Stomach (tissue), 9 donors: Measurements from ENCODE around the gene RIN1. TPM values are rescaled to one million over a fixed set of nuclear protein-coding genes. Genes with fewer than 3 reads are reported as not detected.

Experiments
- DNase-seq, 2 donors: peaks; one replicate each; pipeline versions ENCODE4 v3.0.0 to v3.0.0-alpha.2; 2013 to 2019
- H3K27ac ChIP-seq, 5 donors: fragments of 200-600 bp in 4 of 5; sonication (generic) in 4 of 5; one replicate each; pipeline ENCODE4 v1.5.1; 2013 to 2019; ENCODE audit warnings: mild to moderate bottlenecking in 1 of 5, moderate library complexity in 1 of 5
- H3K27me3 ChIP-seq, 3 donors: fragments of 200-600 bp; sonication (generic); one replicate each; pipeline ENCODE4 v1.5.1; 2017 to 2019; ENCODE audit warnings: mixed run types in 1 of 3
- H3K36me3 ChIP-seq, 4 donors: fragments of 200-600 bp; sonication (generic); 1 replicate in 3 of 4; 2 replicates in 1 of 4; pipeline ENCODE4 v1.5.1; 2016 to 2019
- H3K4me1 ChIP-seq, 4 donors: fragments of 200-600 bp; sonication (generic); one replicate each; pipeline ENCODE4 v1.5.1; 2016 to 2019
- H3K4me3 ChIP-seq, 4 donors: fragments of 200-600 bp; sonication (generic) in 3 of 4; one replicate each; pipeline ENCODE4 v1.5.1; 2016 to 2019; ENCODE audit warnings: mild to moderate bottlenecking in 1 of 4
- H3K9me3 ChIP-seq, 4 donors: fragments of 200-600 bp; sonication (generic); one replicate each; pipeline ENCODE4 v1.5.1; 2016 to 2019
- EP300 ChIP-seq: sonication (generic); formaldehyde crosslinking; IDR thresholded peaks from one replicate; pipeline ENCODE4 v1.6.1; 2017; ENCODE audit warnings: antibody characterized with exemption
- POLR2A ChIP-seq, 4 donors: fragments of 450-650 bp; IDR thresholded peaks; one replicate each; pipeline ENCODE4 v1.6.1; 2016; ENCODE audit warnings: antibody characterized with exemption in 4 of 4, control low read depth in 2 of 4, mild to moderate bottlenecking in 1 of 4, moderate library complexity in 1 of 4
- POLR2AphosphoS5 ChIP-seq, 3 donors: sonication (generic); formaldehyde crosslinking; IDR thresholded peaks; one replicate each; pipeline ENCODE4 v1.6.1; 2016; ENCODE audit warnings: antibody characterized with exemption in 3 of 3
- WGBS, 5 donors: extraction: QIAGEN DNeasy Blood & Tissue Kit in 3 of 5; methylation state at CpG; one replicate each; pipeline versions ENCODE4 v1.1.5 to v1.1.7; 2013 to 2018; 5-methylcytosine and 5-hydroxymethylcytosine counted together
- intact Hi-C: fragments of 100-400 bp; cut with DNase I; formaldehyde crosslinking; loops from one replicate; pipeline ENCODE4 v1.15.1; 2023; ENCODE audit warnings: low total_unique reads
- polyA plus RNA-seq, 3 donors: library from polyadenylated mRNA; stranded (reverse); fragments of 200-250 nt; gene quantifications; one replicate each; pipeline ENCODE4 v1.2.3, GENCODE V29; 2013
- small RNA-seq, 4 donors: library from RNA; depleted of rRNA; stranded (forward); fragments of <200 nt; gene quantifications; one replicate each; pipeline ENCODE3, GENCODE V24; 2016
- total RNA-seq, 5 donors: library from RNA; depleted of rRNA; stranded (reverse); fragments of >200 nt; gene quantifications; one replicate each; pipeline versions ENCODE4 v1.1.0 to v1.2.3, GENCODE V29; 2014 to 2016
- TF ChIP-seq, protein P1 (sequence below), 7 experiments: fragments of 450-650 bp in 4 of 7; fragments of 200-600 bp in 3 of 7; sonication (generic) in 3 of 7; IDR thresholded peaks; one replicate each; pipeline ENCODE4 v1.5.1; 2016 to 2019; ENCODE audit warnings: antibody characterized with exemption in 7 of 7, control low read depth in 2 of 7, mild to moderate bottlenecking in 1 of 7
- donor health status: healthy with polysubstance abuse.
- donor health status: Bipolar disorder and iron deficiency.
- donor health status: healthy.

The RIN1 gene
- total and polyA plus RNA-seq, 8 donors = 0.58 to 26.4 (median 9.2) TPM

DNA sequence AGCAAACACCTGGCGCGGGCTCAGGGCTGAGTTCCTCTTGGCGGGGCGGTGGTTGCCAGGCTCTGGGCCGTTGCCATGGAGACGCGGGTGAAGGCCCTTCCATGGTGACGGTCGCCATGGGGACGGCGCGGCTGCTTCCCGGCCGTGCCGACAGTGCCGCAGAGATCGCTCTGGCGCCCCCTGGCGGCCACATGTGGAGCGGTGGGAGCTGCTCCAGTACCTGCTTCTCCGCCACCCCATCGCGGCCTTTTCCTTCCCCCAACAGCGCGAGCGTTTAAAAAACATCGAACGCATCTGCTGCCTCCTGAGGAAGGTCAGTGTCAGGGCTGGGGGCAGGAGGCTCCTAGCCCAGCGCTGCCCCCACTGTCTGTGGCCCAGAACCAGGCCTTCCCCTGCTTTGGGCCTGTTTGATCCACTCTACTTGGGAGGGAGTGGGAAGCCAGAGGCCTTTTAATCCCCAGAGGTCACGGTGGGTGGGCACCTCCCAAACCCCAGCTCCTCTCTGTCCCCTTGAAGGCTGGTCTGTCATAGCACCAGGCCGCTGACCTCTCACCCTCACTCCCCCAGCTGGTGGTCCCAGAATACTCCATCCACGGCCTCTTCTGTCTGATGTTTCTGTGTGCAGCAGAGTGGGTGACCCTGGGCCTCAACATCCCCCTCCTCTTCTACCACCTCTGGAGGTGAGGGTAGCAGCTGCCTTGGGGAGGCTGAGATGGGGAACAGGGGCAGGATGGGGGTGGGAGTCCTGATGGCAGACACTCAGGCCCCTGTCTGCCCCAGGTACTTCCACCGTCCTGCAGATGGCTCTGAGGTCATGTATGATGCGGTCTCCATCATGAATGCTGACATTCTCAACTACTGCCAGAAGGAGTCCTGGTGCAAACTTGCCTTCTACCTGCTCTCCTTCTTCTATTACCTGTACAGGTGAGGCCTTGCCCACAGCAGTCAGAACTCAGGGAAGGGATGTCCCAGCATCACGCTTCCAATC is 53.5 kb downstream of the RIN1 start:
- intact Hi-C loops = no loop called here
- peaks cover 24 to 52% (median 35%) of the 10 kb centered on the region in 4 donors for H3K4me1 ChIP-seq
- TF ChIP-seq POLR2A (IDR thresholded peaks at IDR 0.05) (no peak), POLR2AphosphoS5 (IDR thresholded peaks at IDR 0.05) (peak; percentile 22 to 83 (median 30)), EP300 (no peak)
- TF ChIP-seq, protein P1, sequence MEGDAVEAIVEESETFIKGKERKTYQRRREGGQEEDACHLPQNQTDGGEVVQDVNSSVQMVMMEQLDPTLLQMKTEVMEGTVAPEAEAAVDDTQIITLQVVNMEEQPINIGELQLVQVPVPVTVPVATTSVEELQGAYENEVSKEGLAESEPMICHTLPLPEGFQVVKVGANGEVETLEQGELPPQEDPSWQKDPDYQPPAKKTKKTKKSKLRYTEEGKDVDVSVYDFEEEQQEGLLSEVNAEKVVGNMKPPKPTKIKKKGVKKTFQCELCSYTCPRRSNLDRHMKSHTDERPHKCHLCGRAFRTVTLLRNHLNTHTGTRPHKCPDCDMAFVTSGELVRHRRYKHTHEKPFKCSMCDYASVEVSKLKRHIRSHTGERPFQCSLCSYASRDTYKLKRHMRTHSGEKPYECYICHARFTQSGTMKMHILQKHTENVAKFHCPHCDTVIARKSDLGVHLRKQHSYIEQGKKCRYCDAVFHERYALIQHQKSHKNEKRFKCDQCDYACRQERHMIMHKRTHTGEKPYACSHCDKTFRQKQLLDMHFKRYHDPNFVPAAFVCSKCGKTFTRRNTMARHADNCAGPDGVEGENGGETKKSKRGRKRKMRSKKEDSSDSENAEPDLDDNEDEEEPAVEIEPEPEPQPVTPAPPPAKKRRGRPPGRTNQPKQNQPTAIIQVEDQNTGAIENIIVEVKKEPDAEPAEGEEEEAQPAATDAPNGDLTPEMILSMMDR (IDR thresholded peaks at IDR 0.05) = peak in 5 of 7 experiments; percentile 93 to 99 (median 96)
- H3K4me3 ChIP-seq = no peak overlapping the region
- peaks cover 0 to 12% (median 0%) of the 10 kb centered on the region in 3 donors for H3K27me3 ChIP-seq
- no peaks in the 10 kb centered on the region for H3K9me3 ChIP-seq
- WGBS, 5 donors = 14 to 29% (median 14%) methylated on average over 15 to 35 of the region's 35 CpGs
- peaks cover 10 to 32% (median 24%) of the 10 kb centered on the region in 4 donors for H3K36me3 ChIP-seq
- peak; percentile 99 to 100 for DNase-seq
- no peak overlapping the region for H3K27ac ChIP-seq

Small RNA genes within 50 kb of the gene (small RNA-seq; reads per million reads assigned to genes)
- gene RF00017 = 0 reads per million in 4 donors

Other genes starting within 250 kb of the RIN1 start
- gene KLC2, start 78.7 kb downstream of the RIN1 start, total RNA-seq = 10 to 100 TPM in 3 of 5 donors, 1 to 10 TPM in 2; 2.9 to 94.2 (median 12.6) TPM
- gene KLC2, start 78.7 kb downstream of the RIN1 start, polyA plus RNA-seq = 10 to 100 TPM in 2 of 3 donors, 1 to 10 TPM in 1; 7.5 to 19.5 (median 10.7) TPM
- 10 to 100 TPM; 19.3 to 93.6 (median 36.7) TPM for gene RAB1B, start 67.8 kb downstream of the RIN1 start, total RNA-seq
- 100 to 1,000 TPM in 2 of 3 donors, 10 to 100 TPM in 1; 98.0 to 170 (median 168) TPM for gene RAB1B, start 67.8 kb downstream of the RIN1 start, polyA plus RNA-seq
- not detected for gene CNIH2, start 58.3 kb downstream of the RIN1 start, total RNA-seq
- 1 to 10 TPM in 1 of 3 donors, under 1 TPM in 2; 0.50 to 1.5 (median 0.80) TPM for gene CNIH2, start 58.3 kb downstream of the RIN1 start, polyA plus RNA-seq
- gene YIF1A, start 47.3 kb downstream of the RIN1 start, total RNA-seq = 100 to 1,000 TPM in 1 of 5 donors, 10 to 100 TPM in 4; 11.6 to 122 (median 41.9) TPM
- gene YIF1A, start 47.3 kb downstream of the RIN1 start, polyA plus RNA-seq = 10 to 100 TPM; 67.1 to 88.1 (median 87.7) TPM
- gene TMEM151A, start 44.5 kb downstream of the RIN1 start, total RNA-seq = 10 to 100 TPM in 2 of 5 donors, 1 to 10 TPM in 1, not detected in 2; 2.8 to 19.6 (median 18.3) TPM
- gene TMEM151A, start 44.5 kb downstream of the RIN1 start, polyA plus RNA-seq = 1 to 10 TPM in 2 of 3 donors, under 1 TPM in 1; 0.46 to 2.8 (median 2.4) TPM
- gene CD248, start 19.4 kb downstream of the RIN1 start, total RNA-seq = 10 to 100 TPM in 2 of 5 donors, 1 to 10 TPM in 2, under 1 TPM in 1; 0.58 to 66.9 (median 6.8) TPM
- gene CD248, start 19.4 kb downstream of the RIN1 start, polyA plus RNA-seq = 1 to 10 TPM; 2.3 to 5.6 (median 4.6) TPM
- gene BRMS1, start 8.7 kb upstream of the RIN1 start, total RNA-seq = 100 to 1,000 TPM in 1 of 5 donors, 10 to 100 TPM in 4; 14.6 to 105 (median 37.4) TPM
- 10 to 100 TPM; 60.1 to 68.7 (median 64.2) TPM for gene BRMS1, start 8.7 kb upstream of the RIN1 start, polyA plus RNA-seq
- gene B4GAT1, start 11.2 kb upstream of the RIN1 start, total RNA-seq = 10 to 100 TPM in 4 of 5 donors, 1 to 10 TPM in 1; 3.5 to 22.3 (median 18.4) TPM
- gene B4GAT1, start 11.2 kb upstream of the RIN1 start, polyA plus RNA-seq = 10 to 100 TPM; 10.8 to 17.3 (median 11.3) TPM
- gene SLC29A2, start 35.3 kb upstream of the RIN1 start, total RNA-seq = 10 to 100 TPM in 1 of 5 donors, 1 to 10 TPM in 4; 3.9 to 14.3 (median 7.0) TPM
- gene SLC29A2, start 35.3 kb upstream of the RIN1 start, polyA plus RNA-seq = 10 to 100 TPM in 1 of 3 donors, 1 to 10 TPM in 2; 2.0 to 10.1 (median 5.8) TPM
- gene NPAS4, start 84.6 kb upstream of the RIN1 start, total RNA-seq = 1 to 10 TPM in 1 of 5 donors, under 1 TPM in 1, not detected in 3; 0.89 to 1.7 TPM
- under 1 TPM in 2 of 3 donors, not detected in 1; 0.25 to 0.50 TPM for gene NPAS4, start 84.6 kb upstream of the RIN1 start, polyA plus RNA-seq
- gene MRPL11, start 102.4 kb upstream of the RIN1 start, total RNA-seq = 10 to 100 TPM; 18.8 to 50.9 (median 29.7) TPM
- gene MRPL11, start 102.4 kb upstream of the RIN1 start, polyA plus RNA-seq = 10 to 100 TPM; 51.8 to 66.8 (median 53.4) TPM
- 10 to 100 TPM in 1 of 5 donors, 1 to 10 TPM in 3, under 1 TPM in 1; 0.58 to 11.2 (median 6.4) TPM for gene PELI3, start 130.5 kb upstream of the RIN1 start, total RNA-seq
- 1 to 10 TPM; 7.3 to 9.8 (median 9.3) TPM for gene PELI3, start 130.5 kb upstream of the RIN1 start, polyA plus RNA-seq
- 100 to 1,000 TPM in 2 of 5 donors, 10 to 100 TPM in 3; 14.0 to 320 (median 42.3) TPM for gene DPP3, start 144.0 kb upstream of the RIN1 start, total RNA-seq
- 10 to 100 TPM; 20.0 to 26.9 (median 26.4) TPM for gene DPP3, start 144.0 kb upstream of the RIN1 start, polyA plus RNA-seq
- gene BBS1, start 174.2 kb upstream of the RIN1 start, total RNA-seq = 100 to 1,000 TPM in 1 of 5 donors, 10 to 100 TPM in 4; 13.6 to 138 (median 44.3) TPM
- gene BBS1, start 174.2 kb upstream of the RIN1 start, polyA plus RNA-seq = 10 to 100 TPM; 12.3 to 12.4 (median 12.4) TPM
- gene ZDHHC24, start 209.6 kb upstream of the RIN1 start, total RNA-seq = 10 to 100 TPM in 2 of 5 donors, 1 to 10 TPM in 3; 6.8 to 73.9 (median 8.9) TPM
- 1 to 10 TPM; 2.6 to 6.5 (median 4.3) TPM for gene ZDHHC24, start 209.6 kb upstream of the RIN1 start, polyA plus RNA-seq
- not detected for gene ACTN3, start 210.5 kb upstream of the RIN1 start, total RNA-seq
- under 1 TPM in 2 of 3 donors, not detected in 1; 0.03 to 0.92 TPM for gene ACTN3, start 210.5 kb upstream of the RIN1 start, polyA plus RNA-seq
- 100 to 1,000 TPM in 1 of 5 donors, 10 to 100 TPM in 3, 1 to 10 TPM in 1; 7.6 to 105 (median 52.0) TPM for gene CTSF, start 232.2 kb upstream of the RIN1 start, total RNA-seq
- 10 to 100 TPM; 15.0 to 29.1 (median 26.7) TPM for gene CTSF, start 232.2 kb upstream of the RIN1 start, polyA plus RNA-seq